Natural killer cell (primary cell): Measurements from ENCODE around the gene PRCP. TPM values are rescaled to one million over a fixed set of nuclear protein-coding genes. Genes with fewer than 3 reads are reported as not detected.

Experiments used
- ATAC-seq, 3 donors: fragments of 150-1000 bp in 2 of 3; fragments of 200-7000 bp in 1 of 3; cut with Tn5 transposase; 1 replicate in 1 of 3; 2 replicates in 2 of 3; pipeline ENCODE4 v1.10.0; 2021; ENCODE audit warnings: mild to moderate bottlenecking in 2 of 3, moderate library complexity in 2 of 3
- DNase-seq, 2 donors: peaks; one replicate each; pipeline versions ENCODE4 v3.0.0 to v3.0.0-alpha.2; 2013 to 2021; ENCODE audit warnings: mixed read lengths in 1 of 2
- H3K27ac ChIP-seq: one replicate; pipeline ENCODE4 v1.5.1; 2013; ENCODE audit warnings: mild to moderate bottlenecking, low read length
- H3K27me3 ChIP-seq: one replicate; pipeline ENCODE4 v1.6.1; 2013; ENCODE audit warnings: low read length; ENCODE audit not compliant: control insufficient read depth, insufficient read depth
- H3K36me3 ChIP-seq: one replicate; pipeline ENCODE4 v1.6.1; 2013; ENCODE audit warnings: low read length; ENCODE audit not compliant: control insufficient read depth, insufficient read depth
- H3K4me1 ChIP-seq: one replicate; pipeline ENCODE4 v1.6.1; 2013; ENCODE audit warnings: low read length; ENCODE audit not compliant: control insufficient read depth, insufficient read depth
- H3K4me3 ChIP-seq: one replicate; pipeline ENCODE4 v1.5.1; 2013; ENCODE audit warnings: low read length
- H3K9me3 ChIP-seq: one replicate; pipeline ENCODE4 v1.6.1; 2013; ENCODE audit warnings: low read length; ENCODE audit not compliant: control insufficient read depth, insufficient read depth
- H3K27ac Mint-ChIP-seq, 2 donors: one replicate each; pipeline ENCODE4 v1.8.0; 2022; ENCODE audit warnings: mild to moderate bottlenecking in 2 of 2, mixed read lengths in 2 of 2, moderate library complexity in 1 of 2
- H3K27me3 Mint-ChIP-seq, 2 donors: one replicate each; pipeline ENCODE4 v1.8.0; 2022; ENCODE audit warnings: low read depth in 2 of 2, mixed read lengths in 2 of 2
- H3K36me3 Mint-ChIP-seq: one replicate; pipeline ENCODE4 v1.8.0; 2022; ENCODE audit warnings: mixed read lengths
- H3K4me1 Mint-ChIP-seq, 2 donors: one replicate each; pipeline ENCODE4 v1.8.0; 2022; ENCODE audit warnings: mixed read lengths in 2 of 2
- H3K4me3 Mint-ChIP-seq: one replicate; pipeline ENCODE4 v1.8.0; 2022; ENCODE audit warnings: mild to moderate bottlenecking, moderate library complexity, mixed read lengths
- H3K9me3 Mint-ChIP-seq, 2 donors: one replicate each; pipeline ENCODE4 v1.8.0; 2022; ENCODE audit warnings: mixed read lengths in 2 of 2
- CTCF ChIP-seq: fragments of 200-600 bp; IDR thresholded peaks from one replicate; pipeline ENCODE4 v1.8.0; 2022; ENCODE audit warnings: antibody characterized with exemption
- WGBS: methylation state at CpG from one replicate; pipeline ENCODE4 v1.1.7; 2013; ENCODE audit warnings: missing lambda C conversion rate; ENCODE audit not compliant: insufficient coverage; 5-methylcytosine and 5-hydroxymethylcytosine counted together
- intact Hi-C: fragments of 100-400 bp; cut with micrococcal nuclease; formaldehyde crosslinking; loops from one replicate; pipeline ENCODE4 v1.14.2; 2022
- total RNA-seq, 4 donors: library from RNA; stranded (reverse); fragments of 120-200 nt in 1 of 4; gene quantifications; one replicate each; pipeline versions ENCODE4 v1.2.3 to v1.2.4, GENCODE V29; 2013 to 2022

The PRCP gene
- total RNA-seq, 3 donors from 2014 or later (not counting 1 experiment from before 2014, with no cell fraction given): 28.1 to 30.0 (median 30.0) TPM

GRCh38 chr11:82906236-82906635 is 6.0 kb upstream of the PRCP start:
- Histone ChIP-seq H3K36me3 (no peaks in the 10 kb centered on the region), H3K4me3 (no peak overlapping the region), H3K4me1 (peaks cover 8% of the 10 kb centered on the region), H3K27me3 (no peaks in the 10 kb centered on the region), H3K27ac (no peak overlapping the region), H3K9me3 (no peaks in the 10 kb centered on the region)
- Mint-ChIP-seq H3K27ac (no peak overlapping the region), H3K4me3 (no peak overlapping the region), H3K9me3 (no peaks in the 10 kb centered on the region), H3K36me3 (no peaks in the 10 kb centered on the region), H3K4me1 (peaks cover 15 to 16% of the 10 kb centered on the region in 2 donors), H3K27me3 (no peaks in the 10 kb centered on the region)
- intact Hi-C loops: loop anchor here (1.0 kb wide), 3 partner anchors 21 to 344 kb away; no protein-coding TSS in a partner anchor
- no CpG with 5 or more reads among the region's 1 CpG for WGBS
- DNase-seq (peak in 1 of 2 donors; percentile 57), ATAC-seq (no peak)
- TF ChIP-seq CTCF: peak; percentile 82

GRCh38 chr11:82903843-82904586 is 3.8 kb upstream of the PRCP start:
- H3K27me3 Mint-ChIP-seq: no peaks in the 10 kb centered on the region
- no peak overlapping the region for H3K4me3 ChIP-seq
- no peak overlapping the region for H3K27ac ChIP-seq
- no peaks in the 10 kb centered on the region for H3K9me3 Mint-ChIP-seq
- H3K4me1 ChIP-seq: peaks cover 28% of the 10 kb centered on the region
- intact Hi-C loops: no loop called here
- H3K27me3 ChIP-seq: no peaks in the 10 kb centered on the region
- no peak for DNase-seq
- WGBS: 93% methylated on average over 2 of the region's 3 CpGs
- no peaks in the 10 kb centered on the region for H3K36me3 ChIP-seq
- ATAC-seq: no peak
- no peak overlapping the region for H3K4me3 Mint-ChIP-seq
- no peak overlapping the region for H3K27ac Mint-ChIP-seq
- H3K9me3 ChIP-seq: no peaks in the 10 kb centered on the region
- no peak for TF ChIP-seq CTCF
- H3K36me3 Mint-ChIP-seq: no peaks in the 10 kb centered on the region
- H3K4me1 Mint-ChIP-seq: peaks cover 37 to 39% of the 10 kb centered on the region in 2 donors

DNA sequence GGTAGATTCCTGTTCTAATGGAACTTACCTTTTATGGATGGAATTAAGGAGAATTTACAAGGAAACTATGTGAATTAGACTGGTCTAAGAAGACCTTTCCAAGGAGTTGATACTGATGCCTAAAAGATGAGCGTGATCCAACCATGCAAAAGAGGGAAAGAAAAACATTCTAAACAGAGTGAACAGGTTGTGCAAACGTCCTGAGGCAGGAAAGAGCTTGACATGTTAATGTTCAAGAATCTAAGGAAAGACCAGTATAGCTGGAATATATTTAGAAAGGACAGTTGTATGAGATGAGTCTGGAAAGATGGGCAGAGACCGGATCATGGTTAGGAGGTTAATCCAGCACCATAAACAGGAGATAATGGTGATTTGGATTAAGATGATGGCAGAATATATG is 2.6 kb upstream of the PRCP start:
- no peak for ATAC-seq
- Mint-ChIP-seq H3K4me1 (peaks cover 45 to 46% of the 10 kb centered on the region in 2 donors), H3K27me3 (no peaks in the 10 kb centered on the region), H3K27ac (peak overlapping the region; percentile 97 to 99), H3K9me3 (no peaks in the 10 kb centered on the region), H3K36me3 (no peaks in the 10 kb centered on the region), H3K4me3 (peak overlapping the region; percentile 98)
- no peak for TF ChIP-seq CTCF
- Histone ChIP-seq H3K4me3 (no peak overlapping the region), H3K27me3 (no peaks in the 10 kb centered on the region), H3K27ac (no peak overlapping the region), H3K9me3 (no peaks in the 10 kb centered on the region), H3K36me3 (no peaks in the 10 kb centered on the region), H3K4me1 (peaks cover 32% of the 10 kb centered on the region)
- intact Hi-C loops: no loop called here
- 87% methylated on average over 3 of the region's 3 CpGs for WGBS
- DNase-seq: no peak
